DND-41 (cell line): ENCODE results near the gene PSME3IP1.

Experiments
- ATAC-seq: fragments of 200-7000 bp; cut with Tn5 transposase; 3 replicates; pipeline ENCODE4 v1.9.1; 2021; ENCODE audit warnings: low read depth; ENCODE audit not compliant: insufficient read depth
- DNase-seq: peaks from one replicate; pipeline ENCODE4 v3.0.0-alpha.2; 2020
- H2AFZ ChIP-seq: 2 replicates; pipeline ENCODE4 v1.6.0; 2012; ENCODE audit warnings: low read depth, low read length
- H3K27ac ChIP-seq: 2 replicates; pipeline ENCODE4 v1.5.1; 2012; ENCODE audit warnings: low read length, inconsistent platforms
- H3K27me3 ChIP-seq: fragments of 200-600 bp; sonication (generic); 2 replicates; pipeline ENCODE4 v1.6.0; 2012; ENCODE audit warnings: low read length, mild to moderate bottlenecking, inconsistent platforms; ENCODE audit not compliant: insufficient read depth, poor library complexity
- H3K36me3 ChIP-seq: 2 replicates; pipeline ENCODE4 v1.5.1; 2012; ENCODE audit warnings: low read length, inconsistent platforms; ENCODE audit not compliant: insufficient read depth
- H3K4me1 ChIP-seq: 2 replicates; pipeline ENCODE4 v1.5.1; 2012; ENCODE audit warnings: mild to moderate bottlenecking, low read length; ENCODE audit not compliant: insufficient read depth
- H3K4me2 ChIP-seq: 2 replicates; pipeline ENCODE4 v1.6.0; 2012; ENCODE audit warnings: mild to moderate bottlenecking, moderate library complexity, low read length, inconsistent platforms; ENCODE audit not compliant: insufficient read depth
- H3K4me3 ChIP-seq, 2 experiments: fragments of 200-600 bp in 1 of 2; shearing (Covaris generic) in 1 of 2; 2 replicates each; pipeline ENCODE4 v1.5.1; 2012 to 2016; ENCODE audit warnings: inconsistent platforms in 2 of 2, low read length in 2 of 2, mild to moderate bottlenecking in 2 of 2, low read depth in 1 of 2, moderate library complexity in 1 of 2
- H3K79me2 ChIP-seq: 2 replicates; pipeline ENCODE4 v1.6.0; 2012; ENCODE audit warnings: low read length, inconsistent platforms; ENCODE audit not compliant: insufficient read depth
- H3K9ac ChIP-seq: 2 replicates; pipeline ENCODE4 v1.6.0; 2012; ENCODE audit warnings: low read depth, mild to moderate bottlenecking, inconsistent platforms, low read length, moderate library complexity
- H3K9me3 ChIP-seq: 2 replicates; pipeline ENCODE4 v1.5.1; 2012; ENCODE audit warnings: low read length, moderate library complexity, mild to moderate bottlenecking, inconsistent platforms; ENCODE audit not compliant: insufficient read depth, severe bottlenecking
- H4K20me1 ChIP-seq: 2 replicates; pipeline ENCODE4 v1.6.0; 2012; ENCODE audit warnings: low read length; ENCODE audit not compliant: insufficient read depth
- CTCF ChIP-seq: IDR thresholded peaks from 2 replicates; pipeline ENCODE4 v1.5.1; 2012; ENCODE audit warnings: borderline replicate concordance, low read length, moderate library complexity, mild to moderate bottlenecking; ENCODE audit not compliant: poor library complexity, severe bottlenecking; ENCODE audit errors: extremely low read depth
- EZH2 ChIP-seq: IDR thresholded peaks from 3 replicates; pipeline ENCODE4 v1.6.1; 2012; ENCODE audit warnings: borderline replicate concordance, low read depth, mild to moderate bottlenecking, moderate library complexity, low read length, inconsistent platforms; ENCODE audit not compliant: severe bottlenecking

Gene PSME3IP1

GRCh38 chr16:57132470-57132869 lies 53.4 kb downstream of the PSME3IP1 start:
- Histone ChIP-seq H3K27ac (no peak overlapping the region), H3K9me3 (no peaks in the 10 kb centered on the region), H3K27me3 (no peaks in the 10 kb centered on the region), H3K36me3 (no peaks in the 10 kb centered on the region), H3K4me3 (no peak overlapping the region), H3K9ac (no peak overlapping the region), H3K79me2 (no peaks in the 10 kb centered on the region), H3K4me2 (no peak overlapping the region), H2AFZ (no peak overlapping the region), H4K20me1 (no peaks in the 10 kb centered on the region), H3K4me1 (no peaks in the 10 kb centered on the region)
- TF ChIP-seq CTCF (no peak), EZH2 (no peak)
- ATAC-seq, result no peak
- DNase-seq, result no peak

- H3K27ac ChIP-seq, result no peak overlapping the region
- H3K4me1 ChIP-seq, result no peaks in the 10 kb centered on the region
- H3K79me2 ChIP-seq, result no peaks in the 10 kb centered on the region
- no peaks in the 10 kb centered on the region for H4K20me1 ChIP-seq
- H3K36me3 ChIP-seq, result no peaks in the 10 kb centered on the region
- no peak overlapping the region for H3K9ac ChIP-seq
- H3K27me3 ChIP-seq, result no peaks in the 10 kb centered on the region
- H3K9me3 ChIP-seq, result no peaks in the 10 kb centered on the region
- H3K4me2 ChIP-seq, result no peak overlapping the region
- ATAC-seq, result no peak
- DNase-seq, result no peak
- H2AFZ ChIP-seq, result no peak overlapping the region
- TF ChIP-seq EZH2, result no peak
- no peak for TF ChIP-seq CTCF
- H3K4me3 ChIP-seq, result no peak overlapping the region
These were observed 54.4 kb downstream of the PSME3IP1 start for GRCh38 chr16:57131351-57131970.

- Histone ChIP-seq H4K20me1 (no peaks in the 10 kb centered on the region), H3K36me3 (no peaks in the 10 kb centered on the region), H3K9ac (no peak overlapping the region), H3K79me2 (no peaks in the 10 kb centered on the region), H2AFZ (no peak overlapping the region), H3K4me3 (no peak overlapping the region), H3K4me1 (no peaks in the 10 kb centered on the region), H3K9me3 (no peaks in the 10 kb centered on the region), H3K27me3 (no peaks in the 10 kb centered on the region), H3K4me2 (no peak overlapping the region), H3K27ac (no peak overlapping the region)
- DNase-seq (no peak), ATAC-seq (no peak)
- TF ChIP-seq EZH2, result no peak
- TF ChIP-seq CTCF, result no peak
These were observed 54.9 kb downstream of the PSME3IP1 start for GRCh38 chr16:57130950-57131321.
